NCI-H2107 treated with DMSO at 0.1 percent for 48 hours (cell line): Measurements from ENCODE around the gene ACP1.
"Not testable (repeated sequence)": the region's sequence is repeated elsewhere in the genome, so short reads cannot be mapped to it uniquely, and the experiment has no call there.

Source experiments
- DNase-seq: peaks from one replicate; lab custom pipeline; 2025; ENCODE audit not compliant: unreplicated experiment; lab: John Stamatoyannopoulos, UW

ACP1 gene

DNA sequence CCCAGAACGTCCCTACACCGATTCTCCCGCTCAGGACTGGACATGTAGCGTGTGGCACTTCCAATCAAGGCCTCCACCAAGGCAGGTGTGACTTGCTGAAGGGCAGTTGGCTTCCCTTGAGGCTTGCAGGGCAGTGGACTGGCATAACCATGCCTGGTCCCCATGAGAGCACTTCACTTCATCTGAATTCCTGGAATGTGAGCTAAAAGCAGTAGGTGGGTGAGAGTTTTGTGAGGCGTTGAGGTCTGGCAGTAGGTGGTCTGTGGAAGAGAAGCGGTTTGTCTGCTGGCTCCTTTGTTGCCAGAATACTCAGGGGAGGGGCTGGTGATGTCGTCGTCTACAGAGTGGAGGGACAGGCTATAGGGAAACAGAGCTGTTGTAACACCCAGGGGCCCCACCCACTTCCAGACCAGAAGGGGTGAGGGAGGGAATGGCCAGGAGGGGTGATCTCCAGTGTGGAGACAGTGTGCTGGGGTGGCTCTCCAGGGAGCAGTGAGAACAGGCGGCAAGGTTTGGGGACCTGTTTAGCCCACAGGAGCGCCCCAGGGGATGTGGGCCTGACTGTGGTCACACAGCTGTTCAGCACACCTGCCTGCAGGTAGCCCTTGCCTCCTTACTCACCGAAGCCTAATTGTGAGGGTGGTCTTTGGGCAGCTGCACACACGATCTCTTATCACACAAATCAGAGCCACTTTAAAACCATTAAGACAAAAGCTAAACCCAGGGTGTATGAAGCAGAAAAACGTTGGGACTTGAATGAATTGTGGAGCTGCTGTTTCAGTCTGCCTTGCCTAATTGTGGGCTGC, 44.6 kb downstream of the ACP1 start:
- DNase-seq, result peak; percentile 40

DNA sequence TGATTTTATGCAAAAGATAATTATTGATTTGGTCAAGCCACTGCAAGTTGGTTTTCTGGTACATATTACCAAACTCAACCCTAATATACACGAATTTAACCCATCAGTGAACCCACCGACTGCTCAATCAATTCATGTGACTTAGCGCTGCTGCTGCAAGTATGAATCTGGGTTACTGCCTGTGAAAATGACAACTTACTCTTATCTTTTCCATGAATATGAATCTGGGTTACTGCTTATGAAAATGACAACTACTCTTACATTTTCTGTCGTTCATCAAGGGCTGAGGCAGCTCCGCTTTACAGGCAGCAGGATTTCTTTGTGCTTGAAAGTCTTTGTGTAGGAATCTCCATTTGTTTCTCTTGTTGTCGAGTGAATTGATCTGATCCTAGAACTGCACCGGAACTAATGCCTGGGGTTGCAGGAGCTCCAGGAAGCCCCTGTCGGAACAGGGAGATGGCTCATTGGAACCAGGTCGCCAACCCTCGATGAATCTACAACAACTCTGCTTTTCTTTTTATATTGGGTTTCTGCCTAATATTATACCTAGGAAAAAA, 45.3 kb downstream of the ACP1 start:
- DNase-seq, result no peak

DNA sequence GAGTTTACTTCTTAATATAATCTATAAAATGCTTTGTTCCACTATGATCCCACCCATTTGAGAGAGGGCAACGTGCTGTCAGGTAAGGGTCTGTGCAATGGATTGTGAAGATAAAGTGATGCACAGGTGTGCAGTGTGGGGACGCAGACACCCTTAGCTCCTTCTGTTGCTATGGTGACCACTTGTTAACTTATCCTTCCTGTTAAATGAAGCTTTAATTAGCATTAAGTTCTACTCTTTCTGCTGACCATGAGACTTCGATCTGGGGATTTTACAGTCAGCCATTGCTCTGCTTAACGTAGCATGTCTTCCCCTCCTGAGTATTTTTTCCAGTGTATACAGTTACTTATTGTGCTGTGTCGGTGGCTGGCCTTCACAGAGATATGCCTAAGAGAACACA, 46.2 kb downstream of the ACP1 start:
- no peak for DNase-seq

DNA sequence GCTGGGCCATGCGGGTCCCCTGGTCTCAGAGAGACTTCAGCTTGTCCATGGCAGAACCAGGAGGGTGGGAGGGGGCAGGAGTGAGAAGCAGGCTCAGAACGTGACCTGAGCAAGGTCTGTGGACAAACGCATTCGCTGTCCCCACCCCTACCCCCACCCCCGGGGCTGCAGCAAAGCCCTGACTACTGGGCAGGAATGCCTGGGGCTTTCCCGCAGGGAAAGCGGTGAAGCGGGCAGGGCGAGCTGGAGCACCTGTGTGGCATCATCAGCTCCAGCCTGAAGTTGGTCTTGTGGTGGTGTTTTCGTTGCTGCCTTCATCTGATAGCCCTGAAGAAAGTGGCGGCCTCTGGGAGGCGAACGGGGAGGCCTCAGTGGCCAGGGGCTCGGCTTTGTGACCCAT, 49.2 kb downstream of the ACP1 start:
- DNase-seq, result peak; percentile 35

DNA sequence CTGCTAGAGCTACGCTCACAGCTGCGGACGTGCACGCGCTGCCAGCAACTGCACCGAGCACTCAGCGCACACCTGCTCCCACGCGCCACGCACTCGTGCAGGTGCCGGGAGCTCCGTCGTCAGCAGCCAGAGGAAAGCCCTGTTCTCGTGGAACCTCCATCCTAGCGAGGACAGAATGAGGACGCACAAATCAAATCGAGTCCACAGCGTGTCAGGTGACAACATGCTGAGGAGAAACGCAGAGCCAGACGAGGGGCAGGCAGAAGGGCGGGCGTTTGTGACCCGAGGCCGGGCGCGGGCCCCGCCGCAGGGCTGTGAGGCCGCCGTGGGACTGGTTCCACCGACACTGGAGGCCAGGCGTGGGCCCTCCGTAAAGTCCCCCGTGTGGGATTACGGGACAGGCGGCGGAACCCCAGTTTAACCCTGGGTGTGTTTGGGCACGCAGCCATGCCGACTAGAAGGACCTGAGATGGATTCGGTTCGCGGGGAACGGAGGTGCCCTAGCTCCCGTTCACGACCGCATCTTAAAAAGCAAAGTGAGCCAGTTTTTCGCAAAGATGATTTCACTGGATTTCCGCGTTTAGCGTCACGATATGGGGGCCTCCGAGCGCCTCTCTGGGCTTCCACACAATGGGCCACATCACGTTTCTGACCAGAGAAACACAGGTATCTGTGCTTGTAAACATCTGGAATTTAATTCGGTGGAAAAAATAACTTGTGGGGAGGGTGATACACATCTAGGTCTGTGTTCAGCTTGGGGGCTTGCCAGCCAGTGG, 50.0 kb downstream of the ACP1 start:
- no peak for DNase-seq

DNA sequence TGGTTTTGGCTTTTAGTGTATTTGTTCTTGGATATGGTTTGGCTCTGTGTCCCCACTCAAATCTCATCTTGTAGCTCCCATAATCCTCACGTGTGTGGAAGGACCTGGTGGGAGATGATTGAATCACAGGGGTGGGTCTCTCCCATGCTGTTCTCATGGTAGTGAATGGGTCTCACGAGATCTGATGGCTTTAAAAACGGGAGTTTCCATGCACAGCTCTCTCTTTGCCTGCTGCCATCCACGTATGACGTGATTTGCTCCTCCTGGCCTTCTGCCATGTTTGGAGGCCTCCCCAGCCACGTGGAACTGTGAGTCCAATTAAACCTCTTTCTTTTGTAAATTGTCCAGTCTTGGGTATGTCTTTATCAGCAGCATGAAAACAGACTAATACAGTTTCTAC, 51.2 kb downstream of the ACP1 start:
- not testable (repeated sequence) for DNase-seq

DNA sequence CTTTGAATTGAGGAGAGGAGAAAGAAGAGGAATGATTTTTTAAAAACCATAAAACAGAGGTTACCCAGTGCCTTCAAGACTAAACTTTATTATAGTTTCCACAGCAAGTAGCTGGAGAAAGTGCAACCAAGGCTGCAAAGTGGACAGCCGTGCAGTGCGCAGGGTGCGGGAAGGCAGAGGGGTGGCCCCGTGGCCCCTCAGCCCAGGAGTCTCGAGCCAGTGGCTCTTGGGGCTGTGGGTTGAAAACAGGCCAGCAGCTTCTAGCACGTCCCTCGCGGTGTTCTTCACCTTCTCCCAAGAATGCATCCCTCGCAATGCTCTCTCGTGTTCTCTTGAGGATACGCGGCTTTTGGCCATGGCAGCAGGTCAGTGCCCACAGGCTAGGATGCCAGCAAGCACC, 51.6 kb downstream of the ACP1 start:
- DNase-seq, result no peak

DNA sequence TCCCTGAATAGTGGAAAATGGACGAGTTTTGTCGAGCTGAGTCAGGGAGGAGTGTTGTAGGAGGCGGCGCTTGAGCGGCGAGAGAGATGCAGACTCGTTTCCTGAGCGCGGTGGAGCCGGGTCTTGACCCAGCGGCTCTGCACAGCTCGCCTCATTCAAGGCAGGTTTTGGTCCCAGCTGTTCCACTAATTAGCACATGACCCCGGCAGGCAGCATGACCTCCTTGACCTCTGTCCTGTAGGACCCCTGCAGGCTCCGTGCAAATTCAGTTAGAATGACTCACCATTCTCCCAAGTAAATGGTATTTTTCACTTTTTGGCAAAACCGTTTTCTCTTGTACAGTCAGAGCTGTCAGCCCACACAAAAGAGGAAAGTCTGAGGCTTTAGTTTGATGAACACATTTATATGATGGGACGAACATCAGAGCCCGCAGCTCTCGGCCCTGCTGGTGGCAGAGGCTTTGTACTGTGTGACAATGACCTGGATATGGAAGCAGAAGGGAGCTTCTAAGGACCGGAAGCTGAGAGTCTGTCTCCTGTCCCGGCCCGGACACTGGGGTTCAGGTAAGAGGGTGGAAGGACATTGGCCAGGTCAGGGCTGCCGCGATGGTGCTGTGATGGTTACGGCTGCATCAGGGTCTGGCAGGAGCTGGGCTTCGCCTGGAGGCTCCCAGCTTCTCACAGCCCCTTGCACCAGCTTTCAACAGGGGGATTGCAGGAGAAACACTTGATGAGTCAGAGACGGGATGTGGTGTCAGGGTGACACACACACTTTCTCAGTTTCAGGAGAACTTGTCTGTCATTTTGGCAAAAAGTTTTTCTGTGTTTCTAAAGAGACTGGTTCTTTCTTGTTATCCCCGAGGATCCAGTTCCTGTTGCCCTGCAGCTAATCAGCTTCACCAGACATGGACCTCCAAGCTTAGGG, 53.0 kb downstream of the ACP1 start:
- DNase-seq, result no peak

DNA sequence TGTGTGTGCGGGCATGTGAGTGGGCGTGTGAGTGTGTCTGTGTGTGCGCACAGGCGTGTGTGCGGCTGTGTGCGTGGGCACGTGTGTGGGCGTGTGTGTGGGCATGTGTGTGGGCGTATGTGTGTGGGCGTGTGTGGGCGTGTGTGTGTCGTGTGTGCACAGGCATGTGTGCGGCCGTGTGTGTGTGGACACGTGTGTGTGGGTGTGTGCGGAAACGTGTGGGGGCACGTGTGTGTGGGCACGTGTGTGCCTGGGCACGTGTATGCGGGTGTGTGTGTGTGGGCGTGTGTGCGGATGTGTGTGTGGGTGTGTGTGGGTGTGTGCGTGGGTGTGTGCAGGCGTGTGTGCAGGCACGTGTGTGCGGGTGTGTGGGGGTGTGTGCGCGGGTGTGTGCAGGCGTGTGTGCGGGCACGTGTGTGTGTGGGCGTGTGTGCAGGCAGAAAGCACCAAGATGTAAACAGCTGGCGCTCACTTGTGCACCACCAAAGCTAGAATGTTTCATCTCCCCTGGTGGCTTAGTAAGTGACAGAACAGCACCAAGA, 54.4 kb downstream of the ACP1 start:
- no peak for DNase-seq

DNA sequence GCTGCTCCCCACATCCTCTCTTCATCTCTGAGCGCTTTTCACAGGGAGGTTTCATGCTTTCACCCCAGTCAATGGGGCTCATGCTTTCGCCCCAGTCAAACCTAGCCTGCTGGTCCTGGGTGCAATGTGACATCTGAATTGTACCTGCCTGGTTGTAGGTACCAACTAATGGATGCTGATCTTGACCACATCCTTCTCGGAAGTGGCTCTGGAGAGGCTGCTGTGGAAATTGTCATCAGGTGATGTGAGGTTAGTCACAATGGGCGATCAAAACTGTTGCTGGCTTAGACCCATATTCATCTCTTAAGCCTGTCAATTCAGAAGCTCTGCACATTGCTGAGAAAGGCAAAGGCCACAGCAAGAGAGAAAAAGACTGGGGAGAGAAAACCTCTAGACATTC, 55.8 kb downstream of the ACP1 start:
- no peak for DNase-seq

DNA sequence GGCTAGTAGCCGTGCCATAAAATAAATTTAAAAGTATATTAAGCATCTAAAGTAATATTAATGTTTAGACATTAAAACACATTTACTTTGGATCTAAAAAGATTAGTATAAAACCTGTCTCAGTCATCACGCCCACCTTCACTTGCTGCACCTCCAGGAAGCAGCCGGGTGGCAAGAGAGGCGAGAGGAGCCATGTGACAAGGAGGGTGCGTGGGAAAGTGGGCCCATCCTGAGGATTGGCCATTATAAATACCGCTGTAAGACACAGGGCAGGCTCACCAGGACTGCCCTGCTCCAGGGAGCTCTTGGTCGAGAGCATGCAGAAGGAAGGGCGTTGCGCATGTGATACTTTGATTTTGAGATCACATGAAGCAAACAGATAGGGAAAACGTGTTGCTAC, 57.6 kb downstream of the ACP1 start:
- DNase-seq, result no peak

DNA sequence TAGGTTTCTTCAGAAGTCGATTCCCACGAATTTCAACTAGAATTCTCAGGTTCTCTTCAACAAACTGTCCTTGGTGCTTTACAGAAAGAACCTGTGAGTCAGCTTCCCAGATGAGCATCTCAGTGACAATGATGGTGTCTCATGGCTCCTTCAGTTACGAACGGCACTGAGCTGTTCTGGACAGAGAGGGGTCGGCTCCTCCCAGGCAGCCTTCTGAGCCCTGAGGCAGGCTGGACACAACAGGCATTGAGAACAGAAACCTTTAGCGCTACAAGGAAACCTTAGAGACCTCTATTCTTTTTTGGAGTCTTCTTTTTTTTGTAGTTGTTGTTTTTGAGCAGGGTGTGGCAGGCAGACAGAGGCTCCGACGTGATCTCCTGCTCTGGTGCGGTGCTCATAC, 58.3 kb downstream of the ACP1 start:
- no peak for DNase-seq
